Gastrocnemius medialis (tissue), 4 donors: Measurements from ENCODE around the gene DPM2.

Experiments used
- CTCF ChIP-seq, 5 experiments: fragments of 450-650 bp in 3 of 5; fragments of 200-600 bp in 2 of 5; sonication (generic) in 2 of 5; IDR thresholded peaks in 4 of 5; conservative IDR thresholded peaks in 1 of 5; 1 replicate in 4 of 5; 2 replicates in 1 of 5; pipeline ENCODE4 v1.5.1; 2016 to 2019; ENCODE audit warnings: antibody characterized with exemption in 5 of 5, mild to moderate bottlenecking in 3 of 5, moderate library complexity in 3 of 5
- POLR2A ChIP-seq, 2 donors: fragments of 450-650 bp; IDR thresholded peaks; one replicate each; pipeline ENCODE4 v1.6.1; 2017; ENCODE audit warnings: antibody characterized with exemption in 2 of 2, mild to moderate bottlenecking in 2 of 2, moderate library complexity in 2 of 2

- no peak for TF ChIP-seq CTCF (IDR thresholded peaks at IDR 0.05 in 4 of 5, conservative IDR thresholded peaks at IDR 0.05 in 1 of 5)
- no peak for TF ChIP-seq POLR2A (IDR thresholded peaks at IDR 0.05)
Measured at GRCh38 chr9:127977009-127977883, 39.6 kb upstream of the DPM2 start.
